ENCODE measurements around the gene WDR44. TPM values are rescaled to one million over a fixed set of nuclear protein-coding genes. Genes with fewer than 3 reads are reported as not detected.

The WDR44 gene, protein sequence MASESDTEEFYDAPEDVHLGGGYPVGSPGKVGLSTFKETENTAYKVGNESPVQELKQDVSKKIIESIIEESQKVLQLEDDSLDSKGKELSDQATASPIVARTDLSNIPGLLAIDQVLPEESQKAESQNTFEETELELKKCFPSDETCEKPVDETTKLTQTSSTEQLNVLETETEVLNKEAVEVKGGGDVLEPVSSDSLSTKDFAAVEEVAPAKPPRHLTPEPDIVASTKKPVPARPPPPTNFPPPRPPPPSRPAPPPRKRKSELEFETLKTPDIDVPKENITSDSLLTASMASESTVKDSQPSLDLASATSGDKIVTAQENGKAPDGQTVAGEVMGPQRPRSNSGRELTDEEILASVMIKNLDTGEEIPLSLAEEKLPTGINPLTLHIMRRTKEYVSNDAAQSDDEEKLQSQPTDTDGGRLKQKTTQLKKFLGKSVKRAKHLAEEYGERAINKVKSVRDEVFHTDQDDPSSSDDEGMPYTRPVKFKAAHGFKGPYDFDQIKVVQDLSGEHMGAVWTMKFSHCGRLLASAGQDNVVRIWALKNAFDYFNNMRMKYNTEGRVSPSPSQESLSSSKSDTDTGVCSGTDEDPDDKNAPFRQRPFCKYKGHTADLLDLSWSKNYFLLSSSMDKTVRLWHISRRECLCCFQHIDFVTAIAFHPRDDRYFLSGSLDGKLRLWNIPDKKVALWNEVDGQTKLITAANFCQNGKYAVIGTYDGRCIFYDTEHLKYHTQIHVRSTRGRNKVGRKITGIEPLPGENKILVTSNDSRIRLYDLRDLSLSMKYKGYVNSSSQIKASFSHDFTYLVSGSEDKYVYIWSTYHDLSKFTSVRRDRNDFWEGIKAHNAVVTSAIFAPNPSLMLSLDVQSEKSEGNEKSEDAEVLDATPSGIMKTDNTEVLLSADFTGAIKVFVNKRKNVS
- total RNA-seq (2022; extraction: Qiagen RNA extraction; ENCODE audit: low read depth), result 10.3 to 16.0 TPM (median 12.3 TPM) in 5 replicates

DNA sequence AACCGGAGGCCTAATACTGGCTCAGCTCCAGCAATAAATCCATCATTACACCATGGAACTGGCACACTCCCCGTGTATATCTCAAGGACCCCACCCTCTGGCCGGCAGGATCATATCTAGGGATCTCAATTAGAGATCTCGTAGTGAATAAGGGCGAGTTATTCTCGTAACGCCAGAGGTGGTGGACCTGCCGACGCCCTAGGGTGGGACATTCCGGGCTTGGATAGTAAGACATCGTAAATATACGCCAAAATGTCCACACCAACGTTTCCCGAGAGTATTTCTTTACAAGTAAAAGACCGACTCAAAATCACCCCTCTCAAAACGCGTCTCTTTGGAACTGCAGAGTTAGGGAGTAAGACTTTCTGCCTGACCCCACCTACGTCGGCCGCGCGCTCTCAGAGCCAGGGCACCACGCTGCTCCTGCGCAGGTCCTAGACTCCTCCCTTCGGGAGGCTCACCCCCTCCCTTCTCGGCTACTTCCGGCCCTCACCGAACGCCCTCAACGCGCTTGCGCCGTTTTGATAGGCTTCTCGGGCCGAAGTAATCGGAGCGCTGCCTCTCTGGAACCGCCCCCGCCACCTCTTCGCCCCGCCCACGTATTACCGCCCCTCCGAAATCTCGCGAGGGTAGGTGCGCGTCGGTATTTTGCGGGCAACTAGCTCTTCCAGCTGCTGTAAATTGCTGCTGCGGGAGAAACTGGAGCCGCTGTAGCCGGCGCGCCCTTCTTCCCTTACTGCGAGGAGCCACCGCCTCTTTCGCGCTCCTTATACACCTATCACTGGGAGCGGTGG is at the start of gene WDR44:
Gene WDR44, plus strand, starts transcription at position 643 of the 794 bp plus-strand sequence. CDS start 398 bp downstream, outside the sequence.

DNA sequence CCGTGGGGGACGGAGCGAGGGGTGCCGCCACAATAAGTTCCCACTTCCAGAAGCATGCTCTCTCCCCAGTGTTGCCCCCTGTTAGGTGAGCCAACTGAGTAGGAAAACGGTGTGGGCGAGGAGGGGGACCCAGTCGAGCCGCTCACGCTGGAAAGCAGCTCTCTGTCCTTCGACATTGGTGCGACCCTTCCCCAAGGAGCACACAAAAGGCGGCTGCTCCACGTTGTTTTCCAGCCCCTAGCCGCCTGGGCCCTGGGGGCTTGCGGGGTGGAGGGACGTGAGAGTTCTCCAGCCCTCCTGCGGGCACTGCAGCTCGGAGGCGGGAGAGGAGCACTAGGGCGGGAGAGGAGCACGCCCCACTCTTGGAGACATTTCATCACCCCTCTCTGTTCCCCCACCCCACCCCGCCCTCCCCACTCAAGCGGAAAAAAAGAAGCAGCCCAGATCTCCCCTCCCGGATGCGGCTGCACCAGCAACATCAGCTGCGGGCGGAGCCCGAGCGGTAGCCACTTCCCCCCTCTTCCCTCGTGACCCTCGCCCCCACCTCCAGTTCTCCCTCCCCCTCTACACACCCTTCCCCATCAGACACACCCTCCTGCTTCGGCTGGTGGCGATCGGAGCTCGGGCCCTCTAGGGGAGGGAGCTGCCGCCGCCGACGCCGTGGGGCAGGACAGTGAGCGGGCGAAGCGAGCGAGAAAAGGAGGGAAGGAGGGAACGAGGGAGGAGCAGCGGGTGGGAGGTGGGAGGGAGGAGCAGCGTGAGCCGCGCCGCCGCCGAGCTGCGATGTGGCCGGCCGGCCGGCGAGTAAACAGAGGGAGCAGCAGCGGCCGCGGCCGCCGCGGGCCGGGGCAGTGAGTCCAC is 149.4 kb downstream of the WDR44 start, which contains the start of gene DOCK11:
Gene DOCK11, plus strand, starts transcription at position 755 of the 861 bp plus-strand sequence. CDS start 157 bp downstream, outside the sequence.

Other genes with a start within 250 kb of the WDR44 start
- 0.25 to 0.39 TPM (median 0.34 TPM) in 5 replicates for gene KLHL13, start 229.3 kb upstream of the WDR44 start, total RNA-seq (2022; extraction: Qiagen RNA extraction; ENCODE audit: low read depth)
- 5.0 to 6.8 TPM (median 6.5 TPM) in 5 replicates for gene DOCK11, start 149.7 kb downstream of the WDR44 start, total RNA-seq (2022; extraction: Qiagen RNA extraction; ENCODE audit: low read depth)

All from A549 treated with CpdA at 1 μM for 4 hours (cell line).